ENCODE measurements around the gene SNRNP27.

DNA sequence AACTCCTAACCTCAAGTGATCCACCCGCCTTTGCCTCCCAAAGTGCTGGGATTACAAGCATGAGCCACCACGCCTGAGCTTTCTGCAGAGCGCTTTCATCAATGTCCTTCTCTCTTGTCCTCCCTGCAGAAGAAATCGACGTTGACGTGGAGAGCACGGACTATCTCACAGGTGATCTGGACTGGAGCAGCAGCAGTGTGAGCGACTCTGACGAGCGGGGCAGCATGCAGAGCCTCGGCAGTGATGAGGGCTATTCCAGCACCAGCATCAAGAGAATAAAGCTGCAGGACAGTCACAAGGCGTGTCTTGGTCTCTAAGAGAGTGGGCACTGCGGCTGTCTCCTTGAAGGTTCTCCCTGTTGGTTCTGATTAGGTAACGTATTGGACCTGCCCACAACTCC is 44.2 kb downstream of the SNRNP27 start:
- TF ChIP-seq CTCF (IDR thresholded peaks at IDR 0.05) (no peak), POLR2A (IDR thresholded peaks at IDR 0.05) (no peak)
